ENCODE measurements around the gene DIDO1. TPM values are rescaled to one million over a fixed set of nuclear protein-coding genes. Genes with fewer than 3 reads are reported as not detected.

DIDO1 gene
- total RNA-seq, 1 experiment from 2014 or later: 120 TPM

DNA sequence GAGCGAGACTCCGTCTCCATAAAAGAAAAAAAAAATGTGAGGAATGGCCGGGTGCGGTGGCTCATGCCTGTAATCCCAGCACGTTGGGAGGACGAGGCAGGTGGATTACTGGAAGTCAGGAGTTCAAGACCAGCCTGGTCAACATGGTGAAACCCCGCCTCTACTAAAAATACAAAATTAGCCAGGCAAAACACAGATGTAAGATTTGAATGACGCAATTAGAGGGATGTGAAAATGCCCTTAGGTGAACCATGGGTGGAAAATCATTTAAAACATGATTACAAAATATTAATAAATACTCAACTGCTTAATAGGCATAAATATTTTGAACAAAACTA lies 88.5 kb downstream of the DIDO1 start:
- no peaks in the 10 kb centered on the region for H3K36me3 Mint-ChIP-seq (ENCODE audit: insufficient read depth, unreplicated experiment)

DNA sequence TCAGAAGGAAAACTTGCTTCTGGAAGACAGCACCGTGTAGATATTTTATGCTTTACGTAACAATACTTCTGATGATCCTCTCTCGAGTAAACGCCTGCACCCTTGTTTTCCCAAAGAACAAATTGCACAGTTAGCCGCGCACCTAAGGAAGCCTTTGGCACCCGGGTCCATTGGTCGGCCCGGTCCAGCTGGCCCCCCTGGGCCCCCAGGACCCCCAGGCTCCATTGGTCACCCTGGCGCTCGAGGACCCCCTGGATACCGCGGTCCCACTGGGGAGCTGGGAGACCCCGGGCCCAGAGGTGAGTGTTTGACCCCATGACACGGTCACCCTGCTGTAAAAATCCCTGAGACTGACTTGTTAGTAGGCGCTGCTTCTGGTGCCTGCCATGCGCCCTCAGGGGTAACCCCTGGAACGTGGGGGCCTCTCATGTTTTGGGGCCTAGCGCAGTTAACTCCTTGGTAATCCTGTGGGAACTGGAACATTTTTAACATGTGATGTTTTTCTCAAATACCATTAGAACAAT lies 89.3 kb downstream of the DIDO1 start:
- no peaks in the 10 kb centered on the region for H3K9me3 Mint-ChIP-seq (ENCODE audit: unreplicated experiment)
- no peaks in the 10 kb centered on the region for H3K36me3 ChIP-seq (ENCODE audit: control insufficient read depth, insufficient read depth, low read length)
- H3K36me3 Mint-ChIP-seq (ENCODE audit: insufficient read depth, unreplicated experiment): no peaks in the 10 kb centered on the region
- no peaks in the 10 kb centered on the region for H3K27me3 ChIP-seq (replicated peaks; ENCODE audit: control insufficient read depth, insufficient read depth, low read length)
- no peak overlapping the region for H3K4me3 ChIP-seq (ENCODE audit: low read depth, low read length)
- no peaks in the 10 kb centered on the region; the same call in 1 of the 2 replicates for H3K4me1 ChIP-seq
- peaks cover 11% of the 10 kb centered on the region for H3K4me1 Mint-ChIP-seq (ENCODE audit: low read depth, unreplicated experiment)
- ChIA-PET CTCF (interaction anchor here (0.5 kb wide), 1 partner anchor 42 kb away, joined by 3 read pairs; no protein-coding TSS in a partner anchor), POLR2A (no interaction called here)
- intact Hi-C loops (cut with micrococcal nuclease; ENCODE audit: unreplicated experiment): no loop called here
- no peaks in the 10 kb centered on the region for H3K9me3 ChIP-seq
- no TSS peak for BruUV-seq (replicated peaks)
- no peak overlapping the region for H3K27ac Mint-ChIP-seq (ENCODE audit: unreplicated experiment)
- H3K27me3 Mint-ChIP-seq (ENCODE audit: insufficient read depth, unreplicated experiment): no peaks in the 10 kb centered on the region
- no peak overlapping the region for H3K4me3 Mint-ChIP-seq (ENCODE audit: unreplicated experiment)
- DNase-seq: no peak
- no peak for TF ChIP-seq CTCF (IDR thresholded peaks at IDR 0.05; ENCODE audit: insufficient read depth in 1 of 2, low read depth in 1 of 2, low read length in 1 of 2, severe bottlenecking in 1 of 2, unreplicated experiment in 1 of 2)

More for the DNA sequence above, 88.5 kb downstream of the DIDO1 start:
- H3K27me3 Mint-ChIP-seq (ENCODE audit: insufficient read depth, unreplicated experiment): no peaks in the 10 kb centered on the region
- CTCF ChIA-PET: no interaction called here
- H3K4me1 Mint-ChIP-seq (ENCODE audit: low read depth, unreplicated experiment): peaks cover 4% of the 10 kb centered on the region
- Histone ChIP-seq H3K36me3 (ENCODE audit: control insufficient read depth, insufficient read depth, low read length) (no peaks in the 10 kb centered on the region), H3K4me3 (ENCODE audit: low read depth, low read length) (no peak overlapping the region), H3K27me3 (replicated peaks; ENCODE audit: control insufficient read depth, insufficient read depth, low read length) (no peaks in the 10 kb centered on the region), H3K9me3 (no peaks in the 10 kb centered on the region), H3K4me1 (no peaks in the 10 kb centered on the region; the same call in 1 of the 2 replicates)
- H3K9me3 Mint-ChIP-seq (ENCODE audit: unreplicated experiment): no peaks in the 10 kb centered on the region
- no peak for DNase-seq
- no peak for TF ChIP-seq CTCF (IDR thresholded peaks at IDR 0.05; ENCODE audit: insufficient read depth in 1 of 2, low read depth in 1 of 2, low read length in 1 of 2, severe bottlenecking in 1 of 2, unreplicated experiment in 1 of 2)
- POLR2A ChIA-PET: no interaction called here
- H3K27ac Mint-ChIP-seq (ENCODE audit: unreplicated experiment): no peak overlapping the region
- no peak overlapping the region for H3K4me3 Mint-ChIP-seq (ENCODE audit: unreplicated experiment)
- intact Hi-C loops (cut with micrococcal nuclease; ENCODE audit: unreplicated experiment): no loop called here
- BruUV-seq (replicated peaks): no TSS peak

GRCh38 chr20:62835931-62836861 lies 90.1 kb downstream of the DIDO1 start:
- H3K9me3 ChIP-seq: no peaks in the 10 kb centered on the region
- DNase-seq: peak in 1 of 2 experiments; percentile 45
- no peaks in the 10 kb centered on the region for H3K36me3 ChIP-seq (ENCODE audit: control insufficient read depth, insufficient read depth, low read length)
- H3K4me1 Mint-ChIP-seq (ENCODE audit: low read depth, unreplicated experiment): peaks cover 11% of the 10 kb centered on the region
- no TSS peak for BruUV-seq (replicated peaks)
- peaks cover 4% of the 10 kb centered on the region; the same call in 1 of the 2 replicates for H3K4me1 ChIP-seq
- no peak overlapping the region for H3K27ac Mint-ChIP-seq (ENCODE audit: unreplicated experiment)
- TF ChIP-seq CTCF (IDR thresholded peaks at IDR 0.05; ENCODE audit: insufficient read depth in 1 of 2, low read depth in 1 of 2, low read length in 1 of 2, severe bottlenecking in 1 of 2, unreplicated experiment in 1 of 2): no peak
- no peaks in the 10 kb centered on the region for H3K27me3 ChIP-seq (replicated peaks; ENCODE audit: control insufficient read depth, insufficient read depth, low read length)
- ChIA-PET POLR2A (interaction anchor here (0.8 kb wide), 1 partner anchor 25 kb away, joined by 4 read pairs; the partner anchor contains the start of gene TCFL5), CTCF (no interaction called here)
- no peak overlapping the region for H3K4me3 Mint-ChIP-seq (ENCODE audit: unreplicated experiment)
- H3K9me3 Mint-ChIP-seq (ENCODE audit: unreplicated experiment): no peaks in the 10 kb centered on the region
- intact Hi-C loops (cut with micrococcal nuclease; ENCODE audit: unreplicated experiment): no loop called here
- no peak overlapping the region for H3K4me3 ChIP-seq (ENCODE audit: low read depth, low read length)
- no peaks in the 10 kb centered on the region for H3K36me3 Mint-ChIP-seq (ENCODE audit: insufficient read depth, unreplicated experiment)
- H3K27me3 Mint-ChIP-seq (ENCODE audit: insufficient read depth, unreplicated experiment): no peaks in the 10 kb centered on the region

All from Caco-2 (cell line).